HG02763 (cell line): ENCODE data around the gene LIPG.

Source experiments
- ATAC-seq: cut with Tn5 transposase; IDR thresholded peaks from one replicate; pipeline ENCODE4 v1.9.1; 2021; ENCODE audit warnings: mild to moderate bottlenecking, moderate library complexity; ENCODE audit not compliant: unreplicated experiment

LIPG gene

DNA sequence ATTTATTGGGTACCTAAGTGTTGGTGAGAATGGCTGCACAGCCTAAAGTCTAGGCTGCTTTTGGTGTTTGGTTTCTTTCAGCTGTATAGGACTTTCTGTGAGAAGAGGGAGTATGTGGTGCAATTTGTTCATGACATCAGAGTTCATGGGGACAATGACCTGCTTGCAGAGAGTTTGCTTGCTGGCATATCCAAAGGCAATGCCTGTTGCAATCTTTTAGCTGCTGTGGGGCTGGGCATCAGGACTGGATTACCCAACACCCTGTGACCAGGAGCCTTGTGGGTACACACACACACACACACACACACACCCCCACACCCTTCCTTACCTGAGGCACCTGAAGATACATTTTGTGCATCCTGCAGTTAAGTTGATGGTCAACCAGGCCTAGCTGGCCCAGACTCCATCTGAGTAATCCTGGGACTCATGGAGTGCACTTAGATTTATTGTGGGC, 68.4 kb downstream of the LIPG start:
- no peak for ATAC-seq

DNA sequence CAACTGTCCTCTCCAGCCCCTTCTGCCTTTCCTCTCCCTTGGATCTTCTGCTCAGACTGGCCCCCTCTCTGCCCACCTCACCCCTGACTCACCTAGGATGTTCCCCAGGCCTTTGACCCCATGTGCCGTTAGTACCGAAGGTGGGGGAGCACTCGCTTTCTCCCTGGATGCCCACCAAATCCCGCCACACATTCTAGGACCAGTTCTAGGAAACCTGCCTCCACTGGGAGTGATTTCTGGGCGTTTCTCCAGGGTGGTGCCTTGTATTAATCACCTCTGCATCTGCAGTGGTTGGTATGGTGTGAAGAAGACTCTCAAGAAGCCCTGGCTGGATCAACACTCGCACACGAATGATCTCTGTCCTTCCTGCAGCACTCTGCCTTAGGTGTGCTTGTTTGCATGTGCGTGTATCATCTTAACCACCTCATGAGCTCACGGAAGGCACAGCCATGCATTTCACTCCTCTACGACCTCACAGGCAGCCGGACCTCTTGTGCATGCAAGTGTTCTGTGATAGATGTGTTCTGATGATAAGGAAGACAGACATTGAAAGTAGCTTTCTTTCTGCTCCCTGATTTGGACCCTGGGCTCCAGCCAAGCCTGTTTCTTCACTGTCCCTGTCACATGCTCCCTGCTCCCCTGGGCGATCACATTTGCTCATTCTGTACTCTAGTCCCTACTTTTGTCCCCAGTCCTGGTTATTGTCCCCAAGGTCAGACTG, 69.4 kb downstream of the LIPG start:
- ATAC-seq = no peak

DNA sequence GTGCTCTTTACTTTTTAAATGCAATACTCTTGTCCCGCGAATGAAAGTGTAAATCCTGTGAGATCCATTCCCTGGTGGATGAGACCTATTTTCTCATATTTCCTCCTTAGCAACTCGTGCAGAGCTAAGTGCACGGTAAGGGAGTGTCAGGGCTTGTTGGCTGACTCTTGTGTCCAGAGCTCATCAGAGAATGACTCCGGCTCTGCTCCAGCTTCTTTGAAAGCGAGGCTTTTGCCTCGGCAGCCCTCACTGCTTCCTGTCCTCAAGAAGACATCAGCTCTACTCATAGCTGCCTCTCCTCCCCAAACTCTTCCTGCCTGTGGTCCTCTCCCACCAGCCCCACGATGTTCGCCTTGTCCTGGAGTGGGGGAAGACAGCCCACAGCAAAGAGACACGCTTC, 70.7 kb downstream of the LIPG start:
- no peak for ATAC-seq

DNA sequence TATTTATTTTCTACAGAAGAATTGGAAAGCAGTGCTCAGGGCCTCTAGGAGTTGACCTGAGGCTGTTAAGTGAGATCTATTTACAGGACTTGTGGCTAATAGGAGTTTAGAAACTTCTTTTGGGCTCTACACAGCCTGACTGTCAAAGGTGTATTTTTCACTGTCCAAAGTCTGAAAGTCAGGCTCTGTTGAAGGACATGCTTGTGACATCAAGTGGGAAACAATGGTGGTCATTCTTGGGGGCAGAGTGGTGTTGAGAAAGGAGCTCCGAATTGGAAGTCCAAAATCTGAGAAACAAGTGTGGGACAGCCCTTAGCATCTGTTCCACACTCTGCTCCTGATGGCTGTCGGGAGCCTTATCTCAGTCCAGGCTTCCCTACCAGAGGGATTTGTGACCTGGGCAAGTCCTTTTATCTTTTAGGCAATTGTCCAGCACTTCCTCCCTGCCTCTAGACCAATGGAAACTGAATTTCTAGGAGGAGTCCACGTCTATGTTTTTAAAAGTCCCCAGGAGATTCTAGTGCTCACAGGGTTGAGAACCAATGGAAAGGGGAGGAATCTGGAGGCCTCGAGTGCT, 76.4 kb downstream of the LIPG start:
- ATAC-seq = no peak

DNA sequence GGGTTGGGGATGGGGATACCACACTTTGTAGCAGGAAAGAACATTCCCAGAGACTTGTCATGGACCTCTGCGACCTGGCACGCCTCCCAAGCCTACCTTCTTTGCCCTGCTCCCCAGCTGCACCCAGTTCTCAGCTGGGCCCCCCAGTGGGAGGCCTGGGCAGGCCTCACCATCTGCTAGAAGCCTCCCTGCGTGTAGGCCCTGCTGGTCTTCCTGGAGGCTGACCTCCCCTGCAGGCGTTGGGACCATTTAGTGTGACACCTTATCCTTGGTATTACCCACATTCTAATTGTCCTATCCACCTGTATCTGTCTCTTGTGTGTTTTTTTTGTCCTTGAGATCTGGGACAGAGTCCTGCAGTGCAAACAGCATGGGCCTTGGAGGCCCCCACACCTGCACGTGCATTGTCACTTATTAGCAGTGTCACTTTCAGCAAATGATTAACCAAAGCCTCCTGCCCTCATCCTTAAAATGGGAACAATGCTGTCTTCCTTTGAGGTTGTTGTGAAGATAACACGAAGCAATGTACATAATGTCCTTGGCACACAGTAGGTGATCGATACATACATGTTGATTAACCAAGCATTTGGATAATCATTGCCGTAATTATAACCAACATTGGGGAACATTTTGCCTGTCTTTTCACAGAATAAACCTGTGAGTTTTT, 77.2 kb downstream of the LIPG start:
- no peak for ATAC-seq

DNA sequence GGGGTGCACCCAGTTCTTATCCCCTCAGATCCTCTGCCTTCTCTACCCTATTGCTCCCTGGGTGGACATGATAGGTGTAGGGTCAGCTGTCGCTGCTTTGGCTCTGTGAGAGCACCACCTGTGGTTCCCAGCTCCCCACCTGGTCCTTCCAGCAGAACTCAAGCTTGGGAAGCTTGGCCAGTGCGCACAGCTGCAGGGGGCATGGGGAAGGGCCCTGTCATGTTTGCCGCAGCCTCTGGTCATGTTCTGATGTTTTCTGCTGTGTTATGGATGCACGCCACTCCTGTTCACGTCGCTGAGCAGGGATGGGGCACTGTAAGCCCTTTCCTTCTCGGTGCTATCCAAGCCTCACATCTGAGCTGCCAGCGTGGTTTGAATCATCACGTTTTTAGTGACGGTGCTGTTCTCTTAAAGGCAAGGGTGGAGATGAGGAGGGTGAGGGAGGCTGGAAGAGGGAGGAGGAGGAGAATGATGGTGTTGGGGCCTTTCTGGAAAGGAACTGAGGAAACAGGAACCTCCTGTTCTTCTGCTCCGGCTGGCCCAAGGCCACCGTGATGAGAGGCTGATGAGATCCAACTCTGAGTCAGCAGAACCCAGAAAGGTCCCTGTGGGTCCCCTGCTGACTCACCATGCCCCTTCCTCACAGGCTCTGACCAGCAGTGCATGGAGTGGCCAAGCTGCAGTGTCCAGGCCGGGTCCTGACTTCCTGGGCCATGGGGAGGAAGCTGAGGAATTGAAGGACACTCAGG, 78.0 kb downstream of the LIPG start:
- no peak for ATAC-seq

DNA sequence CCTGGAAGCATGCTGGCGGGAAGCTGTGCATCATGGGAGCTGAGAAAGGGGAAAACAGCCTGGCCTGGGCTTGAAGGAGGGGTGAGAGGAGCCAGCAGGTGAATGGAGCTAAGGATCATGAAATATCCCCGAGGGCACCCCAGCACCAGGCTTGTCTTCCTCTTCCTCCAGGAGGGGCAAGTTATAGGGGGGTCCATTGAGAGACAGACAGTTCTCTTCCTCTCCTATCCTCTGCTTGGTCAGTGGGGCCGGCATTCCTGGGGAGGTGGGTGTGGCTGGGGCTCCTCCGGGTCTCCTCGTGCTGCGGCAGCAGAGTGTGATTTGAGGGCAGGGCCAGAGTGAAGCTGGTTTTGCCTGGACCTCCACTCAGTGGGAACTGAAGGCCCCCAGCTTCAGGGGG, 78.9 kb downstream of the LIPG start:
- no peak for ATAC-seq

DNA sequence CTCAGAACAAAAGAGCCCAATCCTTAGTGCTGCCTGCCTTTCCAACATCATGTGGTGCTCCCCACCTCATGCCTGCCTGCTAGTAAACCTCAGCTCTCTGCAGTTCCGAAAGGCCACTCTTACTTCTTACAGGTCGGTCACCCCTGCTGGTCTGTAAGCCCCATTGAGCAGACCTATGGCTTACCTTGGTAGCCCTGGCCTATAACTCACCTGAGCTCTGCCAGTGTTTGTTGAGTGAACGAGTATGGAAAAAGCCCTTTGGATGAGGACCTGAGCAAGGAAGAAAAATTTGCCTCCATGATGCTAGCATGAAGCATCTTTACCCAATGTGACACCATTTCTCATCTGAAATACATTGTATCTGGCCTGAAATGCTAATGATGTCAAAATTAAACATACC, 83.3 kb downstream of the LIPG start:
- no peak for ATAC-seq

DNA sequence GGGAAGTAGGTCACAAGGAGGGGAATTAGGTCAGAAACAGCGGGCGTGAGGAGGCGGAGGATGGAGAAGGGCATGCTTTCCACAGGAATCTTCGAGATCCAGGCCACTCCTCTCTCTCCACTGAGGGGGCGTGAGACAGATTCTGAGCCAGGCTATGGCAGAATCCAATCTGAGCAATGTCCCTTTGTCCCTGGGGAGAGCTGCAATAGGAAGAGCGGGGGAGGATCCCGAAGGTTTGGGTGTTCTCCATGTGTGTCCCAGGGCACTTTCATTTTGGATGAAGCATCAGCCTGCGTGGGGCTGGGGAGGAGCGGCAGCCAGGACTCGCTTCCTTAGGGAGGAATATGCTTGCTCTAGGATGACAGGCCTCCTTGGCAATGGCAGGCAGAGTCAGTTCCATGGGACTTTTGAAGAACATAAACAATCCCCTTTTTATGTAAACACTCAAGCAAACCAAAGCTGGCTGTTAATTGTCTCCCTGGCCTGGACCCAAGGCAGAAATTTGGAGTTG, 84.0 kb downstream of the LIPG start:
- ATAC-seq = no peak

DNA sequence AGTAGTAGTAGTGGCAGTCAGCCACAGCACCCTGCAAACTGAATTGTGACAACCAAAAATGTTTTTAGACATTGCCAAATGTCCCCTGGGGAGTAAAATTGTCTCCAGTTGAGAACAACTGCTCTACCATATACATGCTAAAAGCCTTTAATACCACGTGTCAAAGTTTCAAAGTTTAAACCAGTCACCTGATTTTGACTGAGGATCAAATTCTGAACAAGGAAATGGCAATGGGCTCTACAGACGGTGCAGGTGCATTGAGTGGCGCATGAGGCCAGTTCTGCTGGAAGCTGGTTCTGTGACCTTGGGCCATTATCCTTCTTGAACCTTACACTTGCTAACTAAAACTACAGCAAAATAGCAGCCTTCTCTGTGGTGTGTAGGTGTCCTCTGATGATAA, 85.0 kb downstream of the LIPG start:
- no peak for ATAC-seq

DNA sequence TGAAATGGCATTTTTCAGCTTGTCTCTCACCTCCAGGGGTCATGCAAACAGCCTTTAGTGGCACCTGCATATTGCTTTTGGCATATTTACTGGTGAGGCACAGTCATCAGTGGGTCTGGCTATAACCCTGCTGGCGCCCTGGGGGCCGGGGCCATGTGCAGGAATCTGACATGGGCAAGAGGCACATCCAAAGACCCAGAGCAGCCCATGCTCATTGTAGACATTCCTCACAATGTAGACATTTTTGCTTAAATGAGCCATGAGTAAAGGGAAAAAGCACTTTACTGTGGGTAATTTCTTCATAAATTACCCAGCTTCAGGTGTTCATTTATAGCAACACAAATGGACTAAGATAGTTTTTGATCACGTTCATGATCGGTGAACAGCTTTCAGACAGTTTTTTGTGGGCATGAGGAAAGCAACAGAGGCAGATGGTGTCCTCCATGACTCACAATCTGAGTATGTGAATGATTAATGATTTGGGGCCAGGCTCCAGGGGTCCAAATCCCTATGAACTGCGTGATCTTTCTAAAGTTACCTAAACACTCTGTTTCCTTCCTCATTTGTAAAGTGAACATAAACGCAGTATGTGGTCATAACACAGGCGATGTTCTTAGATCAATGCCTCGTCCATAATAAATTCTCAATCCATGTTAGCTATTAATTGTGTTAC, 85.8 kb downstream of the LIPG start:
- ATAC-seq = no peak

DNA sequence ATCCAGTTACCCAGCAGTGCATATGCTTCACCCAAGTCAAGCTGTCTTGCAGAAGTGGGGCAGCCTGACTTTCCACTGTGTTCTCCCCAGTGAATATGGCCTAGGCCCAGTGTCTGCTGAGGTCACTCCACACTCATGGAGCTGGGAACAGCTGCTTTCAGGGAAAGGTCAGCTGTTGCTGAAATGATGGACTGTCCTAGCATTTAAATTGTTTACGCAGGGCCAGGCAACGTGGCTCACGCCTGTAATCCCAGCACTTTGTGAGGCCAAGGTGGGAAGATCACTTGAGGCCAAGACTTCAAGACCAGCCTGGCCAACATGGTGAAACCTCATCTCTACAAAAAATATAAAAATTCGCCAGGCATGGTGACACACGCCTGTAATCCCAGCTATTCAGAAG, 86.5 kb downstream of the LIPG start:
- no peak for ATAC-seq
